NT2/D1 (cell line): ENCODE measurements around the gene HIPK2.

Experiments
- SUZ12 ChIP-seq: IDR thresholded peaks from 2 replicates; pipeline ENCODE4 v1.6.1; 2011; ENCODE audit not compliant: insufficient read length, insufficient read depth; ENCODE audit errors: extremely low read depth
- ZNF274 ChIP-seq: IDR thresholded peaks from 2 replicates; pipeline ENCODE4 v1.6.1; 2011; ENCODE audit warnings: mild to moderate bottlenecking, low read depth, low read length

DNA sequence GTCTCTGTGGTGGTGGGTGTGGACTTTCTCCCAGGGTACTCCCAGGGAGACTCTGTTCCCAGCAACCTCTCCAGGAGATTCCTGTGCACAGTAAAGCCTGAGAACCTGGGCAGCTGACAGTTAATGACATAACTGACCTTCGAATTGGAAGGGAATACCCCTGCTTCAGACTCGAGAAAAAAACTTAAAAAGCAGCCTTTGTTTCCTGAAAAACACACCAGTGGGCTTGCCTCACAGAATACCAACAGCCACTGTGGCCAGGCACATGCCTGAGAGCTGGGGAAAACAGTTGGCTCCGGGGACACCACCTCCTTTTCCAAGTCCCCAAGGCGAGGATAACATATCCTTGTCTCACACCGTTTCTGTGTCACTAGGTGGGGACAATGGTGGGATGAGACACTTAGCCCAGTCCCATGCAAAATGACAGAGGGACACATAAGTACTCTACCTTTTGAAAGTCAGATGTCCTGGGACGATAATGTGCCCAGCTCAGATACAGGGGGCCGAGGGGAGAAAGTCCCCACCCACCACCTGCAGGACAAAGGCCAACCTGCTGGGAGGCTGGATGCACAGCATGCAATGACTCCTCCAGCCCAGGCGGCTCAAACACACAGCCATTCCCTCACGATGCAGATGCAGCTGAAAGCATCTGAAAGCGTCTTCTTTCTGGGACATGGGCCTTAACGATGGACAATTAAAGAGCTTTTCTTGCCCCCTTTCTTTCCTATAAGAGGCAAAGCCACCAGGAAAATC, 65.6 kb downstream of the HIPK2 start:
- TF ChIP-seq ZNF274 (no peak), SUZ12 (no peak)
